Dermis blood vessel endothelial cell (primary cell): Measurements from ENCODE around the gene TRAPPC3. TPM values are rescaled to one million over a fixed set of nuclear protein-coding genes. Genes with fewer than 3 reads are reported as not detected.
A peak's percentile ranks its signal among the peaks of the same experiment; 100 is the strongest.

Experiments
- DNase-seq: peaks from one replicate; pipeline ENCODE4 v3.0.0; 2010
- total RNA-seq: library from RNA; depleted of rRNA; stranded (reverse); fragments of >200 nt; gene quantifications from 2 replicates; pipeline ENCODE4 v1.2.3, GENCODE V29; 2014

The TRAPPC3 gene
- total RNA-seq, 1 donor from 2014 or later = 117 TPM

- no peak for DNase-seq
These were observed 23.9 kb downstream of the TRAPPC3 start, which contains the start of gene COL8A2 for GRCh38 chr1:36125129-36125991. COL8A2 (minus strand) TSS chr1:36125222; CDS start chr1:36100242, 24,980 bp downstream.

- DNase-seq = no peak
These were observed 24.7 kb downstream of the TRAPPC3 start for GRCh38 chr1:36124404-36125128.

GRCh38 chr1:36123356-36123755 lies 25.9 kb downstream of the TRAPPC3 start:
- DNase-seq = no peak

DNA sequence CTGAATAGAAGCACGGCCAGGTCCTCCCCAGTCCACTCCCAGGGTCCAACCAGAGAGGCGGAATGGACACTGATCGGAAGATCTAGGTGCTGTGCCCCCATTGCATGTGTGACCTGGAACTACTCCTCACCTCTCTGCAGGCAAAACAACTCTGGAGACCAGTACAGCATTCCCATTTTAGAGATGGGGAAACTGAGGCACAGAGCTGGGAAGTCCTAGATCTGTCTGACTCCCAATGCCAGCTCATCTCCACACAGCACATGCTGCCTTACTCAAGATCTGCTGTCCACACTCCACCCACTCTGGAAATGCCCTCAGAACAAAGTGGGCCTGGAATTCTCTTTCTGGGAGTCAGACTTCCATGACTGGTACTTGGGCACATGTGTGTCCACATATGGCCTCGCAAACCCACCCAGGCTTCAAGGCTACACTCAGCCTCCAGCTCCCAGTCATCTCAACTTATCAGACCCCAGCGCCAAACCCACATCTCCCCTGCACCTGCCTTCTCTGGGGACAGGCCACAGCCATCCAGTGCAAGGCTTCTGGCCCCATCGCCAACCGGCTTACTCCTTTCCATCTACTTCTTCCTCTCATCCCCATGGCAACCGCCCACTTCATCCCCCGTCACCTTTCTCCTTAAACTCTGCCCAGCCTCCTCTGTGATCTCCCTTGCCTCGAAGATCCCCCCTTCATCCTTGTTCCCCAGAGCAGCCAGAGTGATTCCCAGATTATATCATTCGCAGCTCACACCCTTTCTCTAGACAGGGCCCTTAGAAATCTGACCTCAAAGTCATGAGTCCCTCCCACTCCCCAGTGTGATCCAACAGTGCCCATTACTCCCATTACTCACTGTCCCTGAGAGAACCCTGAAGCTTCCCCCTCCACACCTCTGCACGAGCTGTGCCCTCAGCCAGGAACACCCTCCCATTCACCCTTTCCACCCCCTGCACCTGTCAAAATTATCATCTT lies 26.9 kb downstream of the TRAPPC3 start:
- no peak for DNase-seq

GRCh38 chr1:36119456-36119855 lies 29.8 kb downstream of the TRAPPC3 start:
- no peak for DNase-seq

DNA sequence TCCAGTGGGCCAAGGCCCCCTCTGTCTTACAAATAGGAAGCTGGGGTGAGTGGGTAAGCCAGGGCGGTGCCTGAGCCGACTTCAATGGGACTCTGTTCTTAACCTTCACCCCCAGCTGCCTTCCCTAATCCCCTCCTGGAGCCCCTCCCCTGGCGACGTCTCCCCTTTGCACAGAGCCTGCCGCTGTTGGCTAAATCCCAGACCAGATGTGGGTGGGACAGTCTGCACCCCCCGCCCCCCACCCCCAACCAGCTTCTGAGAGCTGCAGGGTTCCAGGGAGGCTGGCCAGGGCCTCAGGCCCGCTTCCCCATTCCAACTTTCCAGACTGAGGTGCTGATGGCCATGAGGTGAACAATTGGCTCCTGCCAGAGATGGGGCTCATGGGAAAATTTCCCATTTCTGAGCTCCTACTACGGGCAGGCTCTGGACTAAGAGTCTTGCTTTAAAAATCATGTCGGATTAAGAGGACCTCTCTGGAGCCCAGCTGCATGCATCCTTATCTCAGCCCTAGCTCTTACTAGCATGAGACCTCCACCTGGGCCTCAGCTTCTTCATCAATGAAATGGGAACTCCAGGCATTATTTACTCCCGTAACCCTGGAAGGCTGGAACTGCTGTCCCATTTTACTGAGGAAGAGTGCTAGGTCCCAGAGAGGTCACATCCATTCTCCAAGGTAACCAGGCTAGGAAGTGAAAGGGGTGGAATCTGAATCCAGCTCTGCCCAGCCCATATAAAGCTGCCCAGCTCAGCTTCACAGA lies 30.7 kb downstream of the TRAPPC3 start:
- no peak for DNase-seq

- DNase-seq = no peak
These were observed 32.4 kb downstream of the TRAPPC3 start for GRCh38 chr1:36116901-36117300.

DNA sequence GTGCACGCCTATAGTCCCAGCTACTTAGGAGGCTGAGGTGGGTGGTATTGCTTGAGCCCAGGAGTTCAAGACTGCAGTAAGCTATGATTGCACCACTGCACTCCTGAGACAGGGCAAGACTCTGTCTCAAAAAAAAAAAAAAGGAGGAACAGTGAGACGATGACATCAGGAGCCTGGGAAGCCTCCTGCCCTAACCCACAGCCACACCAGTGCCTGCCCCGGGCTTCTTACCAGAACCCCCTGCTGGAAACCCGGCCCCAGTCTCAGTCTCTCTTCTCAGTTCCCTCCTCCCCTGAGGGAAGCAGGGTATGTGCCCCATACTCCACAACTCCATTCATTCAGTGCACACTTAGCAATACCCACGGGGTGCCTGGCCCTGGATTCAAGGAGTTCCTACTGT lies 33.4 kb downstream of the TRAPPC3 start:
- DNase-seq = no peak

DNA sequence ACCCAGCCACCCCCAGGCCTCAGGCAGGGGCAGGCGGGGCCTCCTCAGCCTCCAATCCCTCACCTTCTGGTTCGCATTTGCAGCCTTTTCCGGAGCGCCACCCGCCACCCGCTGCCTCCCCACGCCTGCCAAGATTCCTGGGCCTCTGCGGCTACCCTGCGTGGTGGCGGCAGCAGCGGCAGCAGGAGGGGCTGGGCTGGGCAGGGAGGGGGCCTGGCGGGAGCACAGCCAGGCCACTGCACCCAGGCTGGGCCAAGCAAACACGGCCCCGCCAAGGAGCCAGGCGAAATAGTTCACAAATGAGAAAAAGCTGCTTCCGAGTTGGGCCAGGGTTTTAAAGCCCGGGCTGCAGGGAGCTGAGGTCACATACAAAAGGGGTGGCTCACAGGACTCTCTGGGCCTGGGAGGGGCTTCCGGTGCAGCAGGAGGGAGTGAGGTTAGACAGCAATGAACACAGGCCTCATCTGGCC lies 34.1 kb downstream of the TRAPPC3 start:
- no peak for DNase-seq

DNA sequence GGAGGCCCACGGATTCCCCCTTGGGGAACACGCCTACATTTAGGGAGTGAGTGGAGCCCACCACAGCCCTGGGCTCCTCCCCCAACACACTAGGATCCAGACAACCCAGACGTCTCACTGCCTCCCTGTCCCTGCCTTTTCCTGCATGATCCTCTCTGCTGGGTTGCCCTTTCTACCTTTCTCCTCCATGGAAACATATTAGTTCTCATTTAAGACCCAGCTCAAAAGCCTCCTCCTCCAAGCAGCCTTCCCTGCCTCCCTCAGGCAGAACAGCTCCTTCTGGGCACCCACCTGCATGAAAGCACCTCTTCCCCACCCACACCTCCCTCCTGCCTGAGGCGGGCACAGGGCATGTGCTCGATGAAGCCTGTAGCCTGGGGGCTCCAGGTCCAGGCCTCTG lies 34.9 kb downstream of the TRAPPC3 start:
- no peak for DNase-seq

DNA sequence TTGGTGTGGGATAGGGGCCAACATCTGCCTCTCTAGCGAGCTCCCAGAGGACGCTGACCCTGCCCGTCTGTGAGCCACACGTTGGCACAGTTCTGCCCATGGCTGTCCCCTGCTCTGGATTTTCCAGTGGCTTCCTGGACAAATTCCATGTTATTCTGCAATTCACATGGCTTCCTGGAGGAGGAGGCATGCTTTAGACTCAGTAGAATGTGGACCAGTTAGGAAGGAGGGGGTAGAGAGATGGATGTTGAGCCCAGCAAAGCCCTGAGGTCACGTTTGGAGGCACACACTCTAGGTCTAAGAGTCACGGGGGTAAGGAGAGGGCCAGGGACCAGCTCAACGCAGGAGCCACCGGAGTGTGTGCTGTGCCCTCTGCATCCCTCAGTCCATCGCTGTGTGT lies 36.5 kb downstream of the TRAPPC3 start:
- DNase-seq = no peak

DNA sequence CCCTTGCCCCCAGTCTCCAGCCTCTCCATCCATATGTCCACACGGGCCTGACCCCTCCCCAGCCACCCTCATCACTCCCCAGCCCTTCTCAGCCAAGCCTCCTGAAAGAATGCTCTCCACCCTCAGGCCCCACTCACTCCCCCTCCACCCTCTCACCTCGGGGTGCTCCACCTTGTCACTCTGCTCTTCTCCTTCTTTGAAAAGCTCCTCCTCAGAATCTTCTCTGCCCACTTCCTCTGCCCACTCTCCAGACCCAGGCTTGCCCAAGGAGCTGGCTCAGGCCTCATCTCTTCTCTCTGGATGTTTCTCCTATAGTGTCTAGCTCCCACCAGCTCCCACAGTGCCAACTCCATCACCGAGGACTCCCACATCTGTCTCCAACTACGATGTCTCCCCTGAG lies 38.1 kb downstream of the TRAPPC3 start:
- no peak for DNase-seq

DNA sequence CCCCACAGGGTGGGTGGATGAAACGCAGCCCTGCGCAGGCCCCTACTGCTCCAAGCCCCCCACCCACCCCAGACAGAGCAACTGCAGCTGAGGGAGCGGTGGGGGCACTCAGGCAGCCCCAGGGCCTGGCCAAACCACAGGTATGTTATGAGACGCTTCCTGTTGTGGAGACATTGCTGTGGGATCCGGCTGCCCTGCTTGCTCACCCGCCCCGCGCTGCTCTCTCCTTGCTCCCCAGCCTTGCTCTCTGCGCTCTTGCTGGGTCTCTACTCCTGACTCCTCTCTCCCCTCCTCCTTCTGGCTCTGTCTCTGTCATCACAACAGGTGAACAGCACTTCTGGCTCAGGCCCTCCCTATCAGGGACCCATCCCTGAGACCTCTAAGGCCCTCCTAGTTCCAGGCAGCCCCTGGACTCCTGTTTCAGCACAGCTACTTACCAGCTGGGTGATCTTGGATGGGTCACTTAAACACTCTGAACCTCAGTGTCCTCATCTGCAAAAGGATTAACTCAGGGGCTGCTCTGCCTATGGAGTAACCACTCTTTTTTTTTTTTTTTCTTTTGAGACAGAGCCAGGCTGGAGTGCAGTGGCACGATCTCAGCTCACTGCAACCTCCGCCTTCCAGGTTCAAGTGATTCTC lies 40.1 kb downstream of the TRAPPC3 start:
- no peak for DNase-seq

DNA sequence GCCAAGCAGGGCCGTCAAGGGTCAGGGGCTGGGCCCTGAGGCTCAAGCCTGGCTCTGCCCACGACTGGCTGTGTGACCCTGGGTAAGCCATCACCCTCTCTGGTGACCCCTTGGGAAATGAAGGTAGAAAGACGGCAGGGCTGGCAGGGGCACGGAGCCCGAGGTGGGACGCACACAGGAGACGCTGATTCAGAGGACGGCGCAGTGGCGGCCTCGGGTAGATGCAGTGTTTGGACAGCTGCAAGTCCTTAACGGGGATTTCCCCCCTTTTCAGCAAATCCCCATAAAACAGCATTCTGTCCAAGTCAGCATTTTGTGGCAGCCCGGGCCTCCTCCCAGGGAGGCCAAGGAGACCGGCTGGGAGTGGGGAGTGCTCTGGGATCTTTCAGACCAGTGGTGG lies 41.0 kb downstream of the TRAPPC3 start:
- no peak for DNase-seq

DNA sequence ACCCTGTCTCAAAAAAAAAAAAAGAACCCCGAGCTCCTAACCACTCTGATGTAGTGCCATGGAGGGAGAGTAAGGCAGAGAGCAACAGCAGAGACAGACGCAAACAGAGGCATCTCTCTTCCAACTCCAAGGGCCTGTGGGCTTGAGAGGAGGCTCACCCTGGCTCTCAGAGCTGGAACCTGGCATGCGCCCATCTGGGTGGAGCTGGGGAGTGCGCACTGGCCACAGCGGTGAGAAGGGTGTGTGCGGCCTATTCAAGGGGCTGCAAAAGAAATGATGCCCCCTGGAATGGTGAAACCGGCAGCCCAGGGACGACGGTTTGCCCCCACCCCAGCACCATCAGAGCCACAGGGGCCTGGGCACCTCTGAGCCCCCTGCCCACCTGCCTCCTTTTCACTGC lies 41.9 kb downstream of the TRAPPC3 start:
- no peak for DNase-seq

DNA sequence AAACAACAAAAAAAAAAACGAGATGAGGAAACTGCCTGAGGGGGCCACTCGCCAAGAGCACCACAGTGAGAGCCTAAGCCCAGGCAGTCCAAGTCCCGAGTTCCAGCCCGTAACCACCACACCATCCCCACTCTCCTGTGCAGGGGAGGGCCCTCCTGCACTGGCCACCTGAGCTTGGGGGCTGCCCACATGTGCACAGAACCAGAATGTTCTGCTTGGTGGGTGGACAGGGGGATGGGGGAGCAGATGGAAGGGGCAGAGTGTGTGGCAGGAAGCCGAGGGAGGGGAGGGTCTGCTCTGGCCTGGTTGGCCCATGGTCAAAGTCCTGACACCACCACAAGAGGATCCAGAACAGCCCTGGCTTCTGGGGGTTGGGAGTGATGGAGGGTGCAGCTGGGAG lies 43.0 kb downstream of the TRAPPC3 start:
- no peak for DNase-seq

DNA sequence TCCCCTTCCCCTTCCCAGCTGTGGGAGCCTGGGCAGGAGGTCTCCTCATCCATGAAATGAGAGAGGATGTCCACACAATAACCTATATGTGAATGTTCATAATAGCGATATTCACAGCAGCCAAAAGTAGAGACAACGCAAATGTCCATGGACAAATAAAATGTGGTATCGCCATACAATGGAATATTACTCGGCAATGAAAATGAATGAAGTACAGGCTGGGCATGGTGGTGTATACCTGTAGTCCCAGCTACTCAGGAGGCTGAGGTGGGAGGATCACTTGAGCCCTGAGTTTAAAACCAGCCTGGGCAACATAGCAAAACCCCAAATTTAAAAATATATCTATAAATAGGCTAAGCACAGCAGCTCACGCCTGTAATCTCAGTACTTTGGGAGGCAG lies 47.7 kb downstream of the TRAPPC3 start:
- DNase-seq = no peak

- no peak for DNase-seq
These were observed 48.9 kb downstream of the TRAPPC3 start for GRCh38 chr1:36100376-36100775.

DNA sequence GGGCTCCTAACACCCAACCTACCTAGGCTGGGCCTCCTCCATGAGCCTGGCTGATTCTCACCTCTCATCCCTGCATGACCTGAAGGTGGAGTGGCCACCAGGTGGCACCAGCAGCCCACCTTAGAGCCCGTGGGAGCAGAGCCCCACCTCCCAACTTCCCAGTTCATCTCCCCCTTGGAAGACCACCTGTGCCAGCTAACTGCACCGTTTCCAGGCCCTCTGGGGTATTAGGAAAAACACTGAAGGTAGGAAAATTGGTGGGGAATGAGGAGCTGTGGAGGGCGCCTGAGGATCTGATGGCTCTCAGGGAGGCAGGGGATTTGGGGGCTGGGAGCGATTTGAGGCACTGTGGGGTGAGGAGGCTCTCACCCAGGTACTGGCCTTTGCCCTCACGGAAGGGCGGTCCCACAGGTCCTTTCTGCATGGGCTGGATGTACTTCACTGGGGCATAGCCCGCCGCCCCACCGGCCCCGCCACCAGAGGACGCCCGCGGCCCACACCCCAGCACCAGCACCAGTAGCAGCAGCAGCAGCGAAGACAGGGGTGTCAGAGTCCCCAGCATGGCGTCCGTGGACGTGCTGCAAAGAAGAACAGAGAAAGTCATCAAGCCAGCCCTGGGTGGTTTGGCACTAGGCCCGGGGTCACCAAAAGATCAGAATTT lies 49.5 kb downstream of the TRAPPC3 start:
- peak; percentile 86 for DNase-seq

GRCh38 chr1:36098650-36099365 lies 50.5 kb downstream of the TRAPPC3 start:
- DNase-seq = no peak
